Left ventricle myocardium inferior (tissue), 1 donor: ENCODE results near the gene COL3A1. TPM values are rescaled to one million over a fixed set of nuclear protein-coding genes. Genes with fewer than 3 reads are reported as not detected.

ENCODE experiments used
- DNase-seq: peaks from one replicate; pipeline ENCODE4 v3.0.0-alpha.2; 2020
- H3K27ac ChIP-seq: fragments of 200-600 bp; replicated peaks from 2 replicates; pipeline ENCODE4 v1.8.0; 2021
- H3K27me3 ChIP-seq: fragments of 200-600 bp; 2 replicates; pipeline ENCODE4 v1.8.0; 2021; ENCODE audit warnings: low read depth
- H3K36me3 ChIP-seq: fragments of 200-600 bp; 2 replicates; pipeline ENCODE4 v1.8.0; 2021
- H3K4me1 ChIP-seq: fragments of 200-600 bp; 2 replicates; pipeline ENCODE4 v1.8.0; 2021
- H3K4me3 ChIP-seq: fragments of 200-600 bp; 2 replicates; pipeline ENCODE4 v1.8.0; 2021; ENCODE audit warnings: mild to moderate bottlenecking, moderate library complexity
- H3K9me3 ChIP-seq: fragments of 200-600 bp; replicated peaks from 2 replicates; pipeline ENCODE4 v1.8.0; 2021
- intact Hi-C: fragments of 100-400 bp; cut with micrococcal nuclease; formaldehyde crosslinking; loops from one replicate; pipeline ENCODE4 v1.11.0; 2022
- total RNA-seq: library from RNA; stranded (reverse); fragmentation: NEBNext Ultra II Directional; extraction: Animal tissue kit (Norgen Biotek cat#: 25700); gene quantifications from one replicate; pipeline ENCODE4 v1.2.1, GENCODE V29; 2021
- TF ChIP-seq, protein P1 (sequence below): fragments of 200-600 bp; IDR thresholded peaks from 2 replicates; pipeline ENCODE4 v1.8.0; 2021; ENCODE audit warnings: antibody characterized with exemption, mild to moderate bottlenecking, borderline replicate concordance
- donor health status: DM: no; HTN: yes; CAD: no; lungs with severe emphysema.

Gene COL3A1
- total RNA-seq, 1 donor from 2014 or later: 98.5 TPM

DNA sequence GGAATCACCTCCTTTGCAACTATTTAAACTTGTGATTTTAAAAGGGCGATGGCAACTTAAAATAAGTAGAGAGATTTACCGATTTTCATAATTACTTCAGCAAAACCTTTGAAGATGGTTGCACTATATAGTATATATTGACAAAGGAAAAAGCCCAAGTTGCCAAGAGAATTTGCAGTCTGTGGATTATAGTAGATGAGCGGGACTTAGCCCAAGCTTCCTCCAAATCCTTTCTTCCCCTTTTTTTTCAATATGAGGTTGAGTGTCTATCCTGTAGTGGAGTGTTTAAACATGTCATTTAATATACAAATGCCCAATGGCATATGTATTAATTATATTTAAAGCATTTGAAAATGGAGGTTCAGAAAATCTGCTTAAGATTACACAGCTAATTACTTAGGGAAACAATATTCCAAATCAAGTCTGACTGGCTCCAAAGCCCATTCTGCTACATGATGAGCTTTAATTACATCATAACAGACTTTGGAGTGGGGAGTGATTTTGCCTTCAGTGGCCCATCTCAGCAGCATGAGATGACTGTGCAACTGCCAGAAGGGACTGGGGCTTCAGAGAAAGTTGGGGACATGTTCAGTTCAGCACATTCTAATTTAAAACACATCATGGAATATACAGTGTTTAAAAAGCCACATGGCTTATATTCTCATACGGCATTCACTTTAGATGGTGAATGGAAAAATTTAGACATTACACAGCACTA is 73.2 kb downstream of the COL3A1 start:
- no peak for DNase-seq
- TF ChIP-seq, protein P1, sequence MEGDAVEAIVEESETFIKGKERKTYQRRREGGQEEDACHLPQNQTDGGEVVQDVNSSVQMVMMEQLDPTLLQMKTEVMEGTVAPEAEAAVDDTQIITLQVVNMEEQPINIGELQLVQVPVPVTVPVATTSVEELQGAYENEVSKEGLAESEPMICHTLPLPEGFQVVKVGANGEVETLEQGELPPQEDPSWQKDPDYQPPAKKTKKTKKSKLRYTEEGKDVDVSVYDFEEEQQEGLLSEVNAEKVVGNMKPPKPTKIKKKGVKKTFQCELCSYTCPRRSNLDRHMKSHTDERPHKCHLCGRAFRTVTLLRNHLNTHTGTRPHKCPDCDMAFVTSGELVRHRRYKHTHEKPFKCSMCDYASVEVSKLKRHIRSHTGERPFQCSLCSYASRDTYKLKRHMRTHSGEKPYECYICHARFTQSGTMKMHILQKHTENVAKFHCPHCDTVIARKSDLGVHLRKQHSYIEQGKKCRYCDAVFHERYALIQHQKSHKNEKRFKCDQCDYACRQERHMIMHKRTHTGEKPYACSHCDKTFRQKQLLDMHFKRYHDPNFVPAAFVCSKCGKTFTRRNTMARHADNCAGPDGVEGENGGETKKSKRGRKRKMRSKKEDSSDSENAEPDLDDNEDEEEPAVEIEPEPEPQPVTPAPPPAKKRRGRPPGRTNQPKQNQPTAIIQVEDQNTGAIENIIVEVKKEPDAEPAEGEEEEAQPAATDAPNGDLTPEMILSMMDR: no peak
- no peaks in the 10 kb centered on the region for H3K4me1 ChIP-seq
- peaks cover 46% of the 10 kb centered on the region for H3K36me3 ChIP-seq
- H3K4me3 ChIP-seq: no peak overlapping the region
- intact Hi-C loops: no loop called here
- H3K27ac ChIP-seq: no peak overlapping the region
- H3K9me3 ChIP-seq: no peaks in the 10 kb centered on the region
- H3K27me3 ChIP-seq: no peaks in the 10 kb centered on the region

DNA sequence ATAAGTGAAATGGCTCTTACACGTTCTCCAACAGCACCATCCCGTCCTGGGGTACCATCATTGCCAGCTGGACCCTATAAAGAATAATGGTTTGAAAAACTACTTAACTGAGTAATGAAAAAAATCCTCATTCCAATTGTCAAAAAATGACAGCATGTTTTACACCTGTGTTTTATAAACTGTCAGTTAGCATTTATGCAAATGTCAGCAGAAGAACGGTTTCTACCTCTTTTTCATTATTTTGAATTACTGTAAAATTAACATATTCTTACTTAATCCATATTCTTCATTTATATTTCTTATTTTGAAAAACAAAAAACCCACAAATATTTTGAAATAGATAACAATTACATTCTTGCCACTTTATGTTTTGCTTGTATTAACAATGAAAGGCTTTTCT is 74.0 kb downstream of the COL3A1 start:
- Histone ChIP-seq H3K4me3 (no peak overlapping the region), H3K9me3 (no peaks in the 10 kb centered on the region), H3K4me1 (no peaks in the 10 kb centered on the region), H3K36me3 (peaks cover 38% of the 10 kb centered on the region), H3K27me3 (no peaks in the 10 kb centered on the region), H3K27ac (no peak overlapping the region)
- no peak for DNase-seq
- intact Hi-C loops: no loop called here
- TF ChIP-seq, protein P1: no peak

DNA sequence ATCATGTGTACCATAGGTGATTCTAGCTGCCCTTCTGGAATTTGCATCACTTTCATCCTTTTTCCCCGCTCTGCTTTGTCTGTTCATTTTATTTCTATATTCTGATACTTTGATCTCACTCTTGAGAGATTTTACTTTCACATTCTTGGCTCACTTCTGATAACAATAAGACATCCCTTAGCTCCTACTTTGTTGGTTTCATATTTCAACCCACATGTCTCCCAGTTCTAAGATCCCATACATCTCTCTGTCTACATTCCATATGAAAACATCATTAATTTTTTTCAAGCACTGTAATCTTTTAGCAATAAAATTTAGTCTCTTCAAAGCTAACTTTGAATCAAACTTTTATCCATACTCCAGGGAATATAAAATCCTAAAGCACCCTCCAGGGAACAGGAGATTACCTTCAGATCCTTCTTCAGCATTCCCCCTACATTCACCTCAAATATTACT is 75.6 kb downstream of the COL3A1 start:
- intact Hi-C loops: no loop called here

DNA sequence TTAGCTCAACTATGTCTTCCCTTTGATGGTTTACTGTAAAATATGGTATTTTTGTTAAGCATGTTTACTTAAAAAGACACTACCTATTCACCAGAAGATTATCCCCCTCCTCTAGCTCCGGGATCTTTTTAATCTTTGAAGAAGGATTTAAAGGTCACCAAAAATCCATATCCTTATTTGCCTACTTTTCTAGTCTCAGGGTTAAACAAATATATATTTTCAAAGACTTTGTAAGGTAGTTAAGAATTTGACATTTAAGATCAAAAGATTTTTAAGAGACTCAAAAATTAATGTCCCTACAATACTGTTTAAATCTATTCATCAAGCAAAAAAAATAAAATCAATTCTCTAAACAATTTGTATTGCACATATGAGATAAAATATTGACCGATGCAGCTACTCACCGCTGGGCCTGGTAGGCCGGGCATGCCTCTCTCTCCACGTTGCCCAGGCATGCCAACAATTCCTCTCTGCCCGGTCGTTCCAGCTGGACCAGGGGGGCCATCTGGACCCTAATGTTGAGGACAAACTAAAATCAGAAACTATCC is 76.1 kb downstream of the COL3A1 start:
- intact Hi-C loops: no loop called here
- H3K27ac ChIP-seq: no peak overlapping the region
- H3K9me3 ChIP-seq: no peaks in the 10 kb centered on the region
- H3K27me3 ChIP-seq: no peaks in the 10 kb centered on the region
- no peak overlapping the region for H3K4me3 ChIP-seq
- TF ChIP-seq, protein P1: no peak
- no peaks in the 10 kb centered on the region for H3K4me1 ChIP-seq
- no peak for DNase-seq
- peaks cover 36% of the 10 kb centered on the region for H3K36me3 ChIP-seq

More for the DNA sequence above, 75.6 kb downstream of the COL3A1 start:
- DNase-seq: no peak
- TF ChIP-seq, protein P1: no peak
- H3K36me3 ChIP-seq: peaks cover 38% of the 10 kb centered on the region
- no peaks in the 10 kb centered on the region for H3K27me3 ChIP-seq
- H3K4me3 ChIP-seq: no peak overlapping the region
- H3K9me3 ChIP-seq: no peaks in the 10 kb centered on the region
- H3K27ac ChIP-seq: no peak overlapping the region
- no peaks in the 10 kb centered on the region for H3K4me1 ChIP-seq

DNA sequence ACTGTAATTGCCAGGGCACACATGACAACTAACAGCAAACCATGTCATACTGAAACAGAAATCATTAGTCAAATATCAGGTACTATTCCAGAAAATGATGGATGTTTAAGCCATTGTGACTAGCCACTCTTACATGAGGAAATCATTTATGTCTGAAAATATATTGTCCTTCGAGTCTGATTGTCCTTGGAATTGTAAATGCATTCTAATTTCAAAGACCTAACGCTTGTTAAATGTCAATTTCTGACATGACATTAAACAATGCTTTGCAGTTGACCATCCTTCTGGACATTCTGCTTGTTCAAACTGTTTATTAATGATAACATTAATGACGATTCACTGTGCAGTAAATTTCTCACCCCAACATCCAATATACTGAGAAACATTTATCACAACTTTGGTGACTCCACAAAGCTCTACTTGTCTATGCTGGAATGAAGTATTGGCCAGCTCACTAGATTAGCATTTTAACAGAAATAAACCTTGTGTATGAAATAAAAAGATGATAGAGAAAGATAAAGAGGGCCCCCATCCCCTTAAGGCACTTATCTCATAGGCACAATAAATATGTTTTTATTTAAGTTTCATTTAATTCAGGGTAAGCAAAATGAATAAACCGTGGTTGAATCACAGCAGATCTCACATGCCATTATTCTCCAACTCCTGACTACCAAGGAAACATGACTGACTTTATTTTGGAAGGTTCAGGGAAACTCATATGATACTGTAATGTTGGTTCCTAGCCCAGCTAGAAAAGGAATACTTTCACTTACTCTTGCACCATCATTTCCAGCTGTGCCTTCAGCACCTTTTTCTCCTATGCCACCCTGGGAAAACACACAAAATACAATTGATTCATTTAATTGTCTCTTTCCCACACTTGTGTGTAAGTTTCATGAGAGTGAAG is 82.3 kb downstream of the COL3A1 start:
- Histone ChIP-seq H3K4me1 (no peaks in the 10 kb centered on the region), H3K27me3 (no peaks in the 10 kb centered on the region), H3K4me3 (no peak overlapping the region), H3K36me3 (peaks cover 10% of the 10 kb centered on the region), H3K27ac (no peak overlapping the region), H3K9me3 (no peaks in the 10 kb centered on the region)
- TF ChIP-seq, protein P1: no peak
- intact Hi-C loops: no loop called here
- DNase-seq: no peak
